Neutrophil (primary cell): ENCODE data around the gene RFTN1.

Source experiments
- H3K27ac ChIP-seq: fragments of 200-600 bp; sonication (generic); 2 replicates; pipeline ENCODE4 v1.5.1; 2016; ENCODE audit warnings: mild to moderate bottlenecking, moderate library complexity
- H3K27me3 ChIP-seq: fragments of 200-600 bp; sonication (generic); 2 replicates; pipeline ENCODE4 v1.6.0; 2016; ENCODE audit warnings: mild to moderate bottlenecking
- H3K36me3 ChIP-seq: fragments of 200-600 bp; sonication (generic); 2 replicates; pipeline ENCODE4 v1.5.1; 2017
- H3K4me1 ChIP-seq, 2 experiments: fragments of 200-600 bp in 1 of 2; sonication (generic) in 1 of 2; 1 replicate in 1 of 2; 2 replicates in 1 of 2; pipeline versions ENCODE4 v1.5.1 to v1.6.1; 2013 to 2016; ENCODE audit warnings: low read depth in 1 of 2, low read length in 1 of 2, mild to moderate bottlenecking in 1 of 2, moderate library complexity in 1 of 2; ENCODE audit not compliant: control insufficient read depth in 1 of 2, insufficient read depth in 1 of 2
- H3K4me3 ChIP-seq, 2 experiments: fragments of 200-600 bp in 1 of 2; sonication (generic) in 1 of 2; 1 replicate in 1 of 2; 2 replicates in 1 of 2; pipeline ENCODE4 v1.5.1; 2013 to 2016; ENCODE audit warnings: low read depth in 1 of 2, low read length in 1 of 2, mild to moderate bottlenecking in 1 of 2, moderate library complexity in 1 of 2
- H3K9me3 ChIP-seq: fragments of 200-600 bp; sonication (generic); 2 replicates; pipeline ENCODE4 v1.5.1; 2016
- CTCF ChIP-seq: fragments of 200-600 bp; sonication (generic); IDR thresholded peaks from 2 replicates; pipeline ENCODE4 v1.5.1; 2016; ENCODE audit warnings: antibody characterized with exemption

Gene RFTN1

GRCh38 chr3:16378415-16378814, 135.1 kb downstream of the RFTN1 start:
- no peak for TF ChIP-seq CTCF
- no peaks in the 10 kb centered on the region for H3K9me3 ChIP-seq
- H3K4me1 ChIP-seq, result no peaks in the 10 kb centered on the region
- H3K4me3 ChIP-seq, result no peak overlapping the region
- H3K27ac ChIP-seq, result no peak overlapping the region
- no peaks in the 10 kb centered on the region for H3K27me3 ChIP-seq
- no peaks in the 10 kb centered on the region for H3K36me3 ChIP-seq

GRCh38 chr3:16377847-16378302, 135.6 kb downstream of the RFTN1 start:
- Histone ChIP-seq H3K27me3 (no peaks in the 10 kb centered on the region), H3K9me3 (no peaks in the 10 kb centered on the region), H3K36me3 (no peaks in the 10 kb centered on the region), H3K4me3 (no peak overlapping the region), H3K4me1 (no peaks in the 10 kb centered on the region), H3K27ac (no peak overlapping the region)
- TF ChIP-seq CTCF, result no peak

GRCh38 chr3:16377196-16377595, 136.3 kb downstream of the RFTN1 start:
- H3K9me3 ChIP-seq, result no peaks in the 10 kb centered on the region
- H3K27ac ChIP-seq, result no peak overlapping the region
- H3K36me3 ChIP-seq, result no peaks in the 10 kb centered on the region
- TF ChIP-seq CTCF, result no peak
- no peaks in the 10 kb centered on the region for H3K4me1 ChIP-seq
- no peaks in the 10 kb centered on the region for H3K27me3 ChIP-seq
- H3K4me3 ChIP-seq, result no peak overlapping the region

GRCh38 chr3:16375891-16376290, 137.6 kb downstream of the RFTN1 start:
- no peaks in the 10 kb centered on the region for H3K9me3 ChIP-seq
- TF ChIP-seq CTCF, result no peak
- no peaks in the 10 kb centered on the region for H3K27me3 ChIP-seq
- no peak overlapping the region for H3K27ac ChIP-seq
- H3K4me3 ChIP-seq, result no peak overlapping the region
- H3K4me1 ChIP-seq, result no peaks in the 10 kb centered on the region
- H3K36me3 ChIP-seq, result no peaks in the 10 kb centered on the region

- Histone ChIP-seq H3K27me3 (no peaks in the 10 kb centered on the region), H3K4me1 (no peaks in the 10 kb centered on the region), H3K36me3 (no peaks in the 10 kb centered on the region), H3K4me3 (no peak overlapping the region), H3K9me3 (no peaks in the 10 kb centered on the region), H3K27ac (no peak overlapping the region)
- TF ChIP-seq CTCF, result no peak
Observed at GRCh38 chr3:16374935-16375245, 138.6 kb downstream of the RFTN1 start.
